ENCODE data around the gene SAE1. TPM values are rescaled to one million over a fixed set of nuclear protein-coding genes. Genes with fewer than 3 reads are reported as not detected.

The SAE1 gene
- total and polyA plus RNA-seq, 10 of the 15 experiments (the other 5 are each of a cell fraction or from before 2014, with no cell fraction given): 62.0 to 246 (median 148) TPM

GRCh38 chr19:47210689-47211316, 80.2 kb downstream of the SAE1 start (continued):
- TF ChIP-seq REST (IDR thresholded peaks at IDR 0.05; ENCODE audit: low read depth, low read length) (no peak), EP300 (IDR thresholded peaks at IDR 0.05; ENCODE audit: borderline replicate concordance in 1 of 2, control insufficient read depth in 1 of 2, low read depth in 2 of 2, low read length in 2 of 2) (no peak), PAX8 (IDR thresholded peaks at IDR 0.05) (no peak), YBX1 (IDR thresholded peaks at IDR 0.05) (no peak), POLR2A (IDR thresholded peaks at IDR 0.05; ENCODE audit: low read depth, low read length) (0 out of 2 replicates have a peak, but pooled peaks have one; percentile 29), MAX (IDR thresholded peaks at IDR 0.05; ENCODE audit: low read depth, low read length) (0 out of 2 replicates have a peak, but pooled peaks have one; percentile 48), KAT2A (conservative IDR thresholded peaks at IDR 0.05; ENCODE audit: control insufficient read depth, low read depth, low read length) (no peak), KDM1A (IDR thresholded peaks at IDR 0.05; ENCODE audit: borderline replicate concordance) (no peak), PAX5 (IDR thresholded peaks at IDR 0.05; ENCODE audit: borderline replicate concordance, low read depth, low read length) (no peak), RAD51 (IDR thresholded peaks at IDR 0.05) (peak; percentile 41), E4F1 (IDR thresholded peaks at IDR 0.05; ENCODE audit: borderline replicate concordance, partially characterized antibody) (no peak), NR2F1 (conservative IDR thresholded peaks at IDR 0.05) (no peak), ETV6 (conservative IDR thresholded peaks at IDR 0.05 in 1 of 2, IDR thresholded peaks at IDR 0.05 in 1 of 2; ENCODE audit: borderline replicate concordance in 1 of 2, low read depth in 1 of 2) (no peak), YY1 (IDR thresholded peaks at IDR 0.05; ENCODE audit: low read depth, low read length) (0 out of 2 replicates have a peak, but pooled peaks have one; percentile 39), ELK1 (IDR thresholded peaks at IDR 0.05; ENCODE audit: low read depth, low read length) (no peak), MXI1 (IDR thresholded peaks at IDR 0.05; ENCODE audit: low read depth, low read length) (0 out of 2 replicates have a peak, but pooled peaks have one; percentile 65), NBN (IDR thresholded peaks at IDR 0.05) (0 out of 2 replicates have a peak, but pooled peaks have one; percentile 35), RAD21 (IDR thresholded peaks at IDR 0.05; ENCODE audit: insufficient read depth, low read depth, low read length) (peak; percentile 80), DPF2 (IDR thresholded peaks at IDR 0.05) (no peak), JUND (IDR thresholded peaks at IDR 0.05; ENCODE audit: low read depth, low read length) (no peak), STAT3 (IDR thresholded peaks at IDR 0.05; ENCODE audit: low read depth, low read length) (no peak), RCOR1 (conservative IDR thresholded peaks at IDR 0.05; ENCODE audit: low read depth, low read length) (no peak), CREM (IDR thresholded peaks at IDR 0.05; ENCODE audit: low read depth) (no peak), RBBP5 (conservative IDR thresholded peaks at IDR 0.05) (no peak), JUNB (IDR thresholded peaks at IDR 0.05) (no peak), PML (IDR thresholded peaks at IDR 0.05; ENCODE audit: low read length) (no peak)

All from GM12878 (cell line).